ENCODE measurements around the gene KLHDC8B.

The KLHDC8B gene

GRCh38 chr3:49164983-49165720 lies 6.2 kb upstream of the KLHDC8B start:
- peak overlapping the region; percentile 73 to 82 for H3K4me3 ChIP-seq (ENCODE audit: low read depth in 1 of 2, low read length in 1 of 2)
- TF ChIP-seq, protein P1, sequence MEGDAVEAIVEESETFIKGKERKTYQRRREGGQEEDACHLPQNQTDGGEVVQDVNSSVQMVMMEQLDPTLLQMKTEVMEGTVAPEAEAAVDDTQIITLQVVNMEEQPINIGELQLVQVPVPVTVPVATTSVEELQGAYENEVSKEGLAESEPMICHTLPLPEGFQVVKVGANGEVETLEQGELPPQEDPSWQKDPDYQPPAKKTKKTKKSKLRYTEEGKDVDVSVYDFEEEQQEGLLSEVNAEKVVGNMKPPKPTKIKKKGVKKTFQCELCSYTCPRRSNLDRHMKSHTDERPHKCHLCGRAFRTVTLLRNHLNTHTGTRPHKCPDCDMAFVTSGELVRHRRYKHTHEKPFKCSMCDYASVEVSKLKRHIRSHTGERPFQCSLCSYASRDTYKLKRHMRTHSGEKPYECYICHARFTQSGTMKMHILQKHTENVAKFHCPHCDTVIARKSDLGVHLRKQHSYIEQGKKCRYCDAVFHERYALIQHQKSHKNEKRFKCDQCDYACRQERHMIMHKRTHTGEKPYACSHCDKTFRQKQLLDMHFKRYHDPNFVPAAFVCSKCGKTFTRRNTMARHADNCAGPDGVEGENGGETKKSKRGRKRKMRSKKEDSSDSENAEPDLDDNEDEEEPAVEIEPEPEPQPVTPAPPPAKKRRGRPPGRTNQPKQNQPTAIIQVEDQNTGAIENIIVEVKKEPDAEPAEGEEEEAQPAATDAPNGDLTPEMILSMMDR (IDR thresholded peaks at IDR 0.05) = no peak
- H3K27me3 ChIP-seq = peaks cover 6% of the 10 kb centered on the region
- H3K4me1 ChIP-seq (ENCODE audit: control insufficient read depth in 1 of 2, insufficient read depth in 1 of 2, low read depth in 1 of 2, low read length in 1 of 2) = peaks cover 23 to 31% of the 10 kb centered on the region in 2 experiments
- no peaks in the 10 kb centered on the region for H3K9me3 ChIP-seq
- H3K27ac ChIP-seq = peak overlapping the region; percentile 87
- peaks cover 26% of the 10 kb centered on the region for H3K36me3 ChIP-seq

DNA sequence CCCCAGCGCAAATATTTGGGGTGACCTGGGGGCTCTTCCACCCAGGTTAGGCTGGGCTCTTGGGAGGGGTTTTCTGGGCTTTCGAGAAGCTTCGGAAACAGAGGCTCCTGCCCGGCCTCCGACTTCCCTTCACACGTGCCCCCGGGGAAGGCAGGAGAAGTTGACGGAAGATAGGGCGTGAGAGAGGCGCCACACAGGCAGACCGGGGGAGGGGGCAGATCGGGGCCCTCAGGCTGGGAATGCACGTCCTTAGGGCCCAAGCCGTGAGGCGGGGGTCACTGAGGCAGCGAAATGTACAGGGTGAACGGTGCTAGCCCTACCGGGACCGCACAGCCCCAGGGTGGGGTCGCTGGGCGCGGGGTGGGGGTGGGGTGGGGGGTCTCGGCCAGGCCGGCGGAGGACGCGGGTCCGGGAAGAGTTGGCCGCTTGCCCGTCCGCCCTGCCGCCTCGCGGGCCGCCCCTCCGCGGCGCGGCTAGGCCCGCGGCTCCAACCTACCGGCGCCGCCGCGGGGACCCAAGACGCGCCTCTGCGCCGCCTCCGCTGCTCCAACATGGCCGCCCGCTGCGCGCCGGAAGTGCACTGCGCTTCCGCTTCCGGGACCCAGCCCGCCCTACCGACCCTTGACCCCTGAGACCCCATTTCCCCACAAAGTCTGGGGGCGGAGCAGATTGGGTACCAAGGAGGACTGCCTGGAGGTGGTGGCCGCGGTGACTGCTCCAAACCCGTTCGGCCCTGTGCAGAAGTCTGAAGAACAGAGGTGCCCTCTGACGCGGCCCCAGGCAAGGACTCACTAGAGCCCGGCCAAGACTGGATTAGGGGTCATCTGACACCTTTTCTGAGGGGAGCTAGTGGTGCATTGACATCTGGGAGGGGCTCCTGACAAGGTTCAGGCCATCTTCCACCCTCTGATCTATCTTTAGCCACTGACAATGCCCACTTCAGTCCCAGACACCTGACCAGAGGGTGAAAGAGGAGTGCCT lies 5.3 kb upstream of the KLHDC8B start, which contains the start of gene CCDC71:
Gene CCDC71 (minus strand): TSS at position 561 of the 981 bp plus-strand sequence. CDS start 2,123 bp downstream, outside the sequence.
- H3K27me3 ChIP-seq = peaks cover 6% of the 10 kb centered on the region
- peaks cover 25% of the 10 kb centered on the region for H3K36me3 ChIP-seq
- peak within 1 kb of the TSS; percentile 87 for H3K27ac ChIP-seq
- no peaks in the 10 kb centered on the region for H3K9me3 ChIP-seq
- TF ChIP-seq, protein P1 (IDR thresholded peaks at IDR 0.05) = peak; percentile 14
- peaks cover 28 to 31% of the 10 kb centered on the region in 2 experiments for H3K4me1 ChIP-seq (ENCODE audit: control insufficient read depth in 1 of 2, insufficient read depth in 1 of 2, low read depth in 1 of 2, low read length in 1 of 2)
- peak within 1 kb of the TSS; percentile 73 to 82 for H3K4me3 ChIP-seq (ENCODE audit: low read depth in 1 of 2, low read length in 1 of 2)

GRCh38 chr3:49166752-49167556 lies 4.4 kb upstream of the KLHDC8B start:
- TF ChIP-seq, protein P1 (IDR thresholded peaks at IDR 0.05) = no peak
- Histone ChIP-seq H3K36me3 (peaks cover 18% of the 10 kb centered on the region), H3K9me3 (no peaks in the 10 kb centered on the region), H3K4me3 (ENCODE audit: low read depth in 1 of 2, low read length in 1 of 2) (peak overlapping the region; percentile 73 to 82), H3K27ac (peak overlapping the region; percentile 87), H3K27me3 (peaks cover 6% of the 10 kb centered on the region), H3K4me1 (ENCODE audit: control insufficient read depth in 1 of 2, insufficient read depth in 1 of 2, low read depth in 1 of 2, low read length in 1 of 2) (peaks cover 29 to 34% of the 10 kb centered on the region in 2 experiments)

- peak overlapping the region; percentile 70 to 84 for H3K4me3 ChIP-seq (ENCODE audit: low read depth in 1 of 2, low read length in 1 of 2)
- no peaks in the 10 kb centered on the region for H3K36me3 ChIP-seq
- no peaks in the 10 kb centered on the region for H3K9me3 ChIP-seq
- H3K27ac ChIP-seq = peak overlapping the region; percentile 68
- TF ChIP-seq, protein P1 (IDR thresholded peaks at IDR 0.05) = no peak
- H3K4me1 ChIP-seq (ENCODE audit: control insufficient read depth in 1 of 2, insufficient read depth in 1 of 2, low read depth in 1 of 2, low read length in 1 of 2) = peaks cover 15 to 17% of the 10 kb centered on the region in 2 experiments
- H3K27me3 ChIP-seq = peaks cover 6% of the 10 kb centered on the region
These were observed 667 bp upstream of the KLHDC8B start for GRCh38 chr3:49170744-49171118.
